Measurements from ENCODE around the gene PLA2G15. TPM values are rescaled to one million over a fixed set of nuclear protein-coding genes. Genes with fewer than 3 reads are reported as not detected.

PLA2G15 gene
- total RNA-seq, 6 experiments from 2014 or later = 40.1 to 47.4 (median 44.4) TPM

- no peaks in the 10 kb centered on the region; the same call in 1 of the 2 replicates for H3K4me1 Mint-ChIP-seq (ENCODE audit: low read depth)
- no peaks in the 10 kb centered on the region; the same call in 1 of the 2 replicates for H3K27me3 Mint-ChIP-seq (ENCODE audit: insufficient read depth)
- no peaks in the 10 kb centered on the region for H3K36me3 Mint-ChIP-seq (ENCODE audit: low read depth)
- no peak overlapping the region for H3K4me3 Mint-ChIP-seq
- H3K27ac Mint-ChIP-seq = no peak overlapping the region
- no peak for TF ChIP-seq CTCF (IDR thresholded peaks at IDR 0.05)
- H3K9me3 Mint-ChIP-seq = no peaks in the 10 kb centered on the region
- no peak for DNase-seq
Observed at GRCh38 chr16:68206245-68206644, 38.9 kb upstream of the PLA2G15 start.

GRCh38 chr16:68214726-68215125, 30.4 kb upstream of the PLA2G15 start:
- no peak for TF ChIP-seq CTCF (IDR thresholded peaks at IDR 0.05)
- no peak for DNase-seq
- no peaks in the 10 kb centered on the region for H3K9me3 Mint-ChIP-seq
- H3K4me3 Mint-ChIP-seq = no peak overlapping the region
- no peaks in the 10 kb centered on the region for H3K4me1 Mint-ChIP-seq (ENCODE audit: low read depth)
- H3K27me3 Mint-ChIP-seq (ENCODE audit: insufficient read depth) = no peaks in the 10 kb centered on the region
- no peak overlapping the region for H3K27ac Mint-ChIP-seq
- H3K36me3 Mint-ChIP-seq (ENCODE audit: low read depth) = no peaks in the 10 kb centered on the region

- Mint-ChIP-seq H3K27me3 (ENCODE audit: insufficient read depth) (no peaks in the 10 kb centered on the region; the same call in 1 of the 2 replicates), H3K9me3 (no peaks in the 10 kb centered on the region), H3K4me3 (no peak overlapping the region), H3K4me1 (ENCODE audit: low read depth) (0 out of 2 replicates have a peak, but pooled peaks cover 4% of the 10 kb centered on the region), H3K27ac (no peak overlapping the region), H3K36me3 (ENCODE audit: low read depth) (no peaks in the 10 kb centered on the region)
- TF ChIP-seq CTCF (IDR thresholded peaks at IDR 0.05) = no peak
- DNase-seq = no peak
Observed at GRCh38 chr16:68215302-68215701, 29.9 kb upstream of the PLA2G15 start.

GRCh38 chr16:68216240-68216639, 28.9 kb upstream of the PLA2G15 start:
- H3K9me3 Mint-ChIP-seq = no peaks in the 10 kb centered on the region
- H3K27ac Mint-ChIP-seq = no peak overlapping the region
- no peaks in the 10 kb centered on the region; the same call in 1 of the 2 replicates for H3K27me3 Mint-ChIP-seq (ENCODE audit: insufficient read depth)
- no peak for DNase-seq
- H3K4me1 Mint-ChIP-seq (ENCODE audit: low read depth) = 0 out of 2 replicates have a peak, but pooled peaks cover 4% of the 10 kb centered on the region
- H3K4me3 Mint-ChIP-seq = no peak overlapping the region
- H3K36me3 Mint-ChIP-seq (ENCODE audit: low read depth) = no peaks in the 10 kb centered on the region
- no peak for TF ChIP-seq CTCF (IDR thresholded peaks at IDR 0.05)

- no peak for DNase-seq
- H3K36me3 Mint-ChIP-seq (ENCODE audit: low read depth) = no peaks in the 10 kb centered on the region
- no peak for TF ChIP-seq CTCF (IDR thresholded peaks at IDR 0.05)
- H3K4me3 Mint-ChIP-seq = no peak overlapping the region
- 0 out of 2 replicates have a peak, but pooled peaks cover 4% of the 10 kb centered on the region for H3K4me1 Mint-ChIP-seq (ENCODE audit: low read depth)
- H3K9me3 Mint-ChIP-seq = no peaks in the 10 kb centered on the region
- H3K27ac Mint-ChIP-seq = no peak overlapping the region
- no peaks in the 10 kb centered on the region; the same call in 1 of the 2 replicates for H3K27me3 Mint-ChIP-seq (ENCODE audit: insufficient read depth)
Observed at GRCh38 chr16:68217506-68217905, 27.7 kb upstream of the PLA2G15 start.

Measured in HFFc6 (cell line).